Endothelial cell of umbilical vein (primary cell): ENCODE data around the gene GATA3.

Experiments
- CTCF ChIP-seq, 2 donors: IDR thresholded peaks; 1 replicate in 1 of 2; 2 replicates in 1 of 2; pipeline ENCODE4 v1.5.1; 2011; ENCODE audit warnings: low read length in 2 of 2, mild to moderate bottlenecking in 2 of 2, moderate library complexity in 2 of 2, control low read depth in 1 of 2, inconsistent platforms in 1 of 2, low read depth in 1 of 2; ENCODE audit not compliant: insufficient read depth in 1 of 2; ENCODE audit errors: extremely low read depth in 1 of 2
- EZH2 ChIP-seq: IDR thresholded peaks from 2 replicates; pipeline ENCODE4 v1.6.1; 2012; ENCODE audit warnings: borderline replicate concordance, low read depth, mild to moderate bottlenecking, moderate library complexity, low read length, inconsistent platforms; ENCODE audit not compliant: severe bottlenecking
- FOS ChIP-seq: IDR thresholded peaks from 2 replicates; pipeline ENCODE4 v1.6.1; 2011; ENCODE audit warnings: mild to moderate bottlenecking, low read length, moderate library complexity, borderline replicate concordance; ENCODE audit not compliant: insufficient read depth
- MAX ChIP-seq: IDR thresholded peaks from 2 replicates; pipeline ENCODE4 v1.6.1; 2011; ENCODE audit not compliant: insufficient read depth, insufficient read length
- POLR2A ChIP-seq: IDR thresholded peaks from 2 replicates; pipeline ENCODE4 v1.6.1; 2012; ENCODE audit warnings: low read depth, mild to moderate bottlenecking, control low read depth, low read length
- POLR2AphosphoS5 ChIP-seq: IDR thresholded peaks from 2 replicates; pipeline ENCODE4 v1.6.1; 2012; ENCODE audit warnings: low read depth, mild to moderate bottlenecking, control low read depth, low read length, moderate library complexity; ENCODE audit not compliant: insufficient read depth

GRCh38 chr10:8042721-8043568 lies 11.5 kb upstream of the GATA3 start:
- no peak for TF ChIP-seq FOS
- TF ChIP-seq MAX, result no peak
- no peak for TF ChIP-seq CTCF (IDR thresholded peaks at IDR 0.05; ENCODE audit: extremely low read depth in 1 of 2, insufficient read depth in 1 of 2, low read depth in 1 of 2, low read length in 2 of 2)
- no peak for TF ChIP-seq EZH2
- TF ChIP-seq POLR2A, result no peak
- no peak for TF ChIP-seq POLR2AphosphoS5
